KMS-11 (cell line): ENCODE measurements around the gene GNG5.
"Not testable (repeated sequence)": the region's sequence is repeated elsewhere in the genome, so short reads cannot be mapped to it uniquely, and the experiment has no call there.

ENCODE experiments used
- H2AFZ ChIP-seq: fragments of 200-600 bp; sonication (generic); 2 replicates; pipeline ENCODE4 v1.6.1; 2016; ENCODE audit warnings: antibody characterized with exemption, mixed run types, low read depth
- H3K27ac ChIP-seq: fragments of 200-600 bp; sonication (generic); 2 replicates; pipeline ENCODE4 v1.6.1; 2016; ENCODE audit warnings: mild to moderate bottlenecking, mixed run types
- H3K27me3 ChIP-seq: fragments of 200-600 bp; sonication (generic); 2 replicates; pipeline ENCODE4 v1.6.1; 2017; ENCODE audit warnings: mild to moderate bottlenecking, low read depth, mixed run types, moderate library complexity; ENCODE audit not compliant: insufficient read depth
- H3K36me3 ChIP-seq: fragments of 200-600 bp; sonication (generic); 2 replicates; pipeline ENCODE4 v1.6.1; 2017; ENCODE audit warnings: mild to moderate bottlenecking, mixed run types; ENCODE audit not compliant: insufficient read depth
- H3K4me1 ChIP-seq: fragments of 200-600 bp; sonication (generic); 2 replicates; pipeline ENCODE4 v1.6.1; 2016; ENCODE audit warnings: mild to moderate bottlenecking, low read depth, mixed run types; ENCODE audit not compliant: poor library complexity, severe bottlenecking
- H3K4me2 ChIP-seq: fragments of 200-600 bp; sonication (generic); 2 replicates; pipeline ENCODE4 v1.7.0; 2016; ENCODE audit warnings: mild to moderate bottlenecking, mixed run types
- H3K4me3 ChIP-seq: fragments of 200-600 bp; sonication (generic); IDR thresholded peaks from 2 replicates; pipeline ENCODE4 v1.6.1; 2017; ENCODE audit warnings: low read depth, low read length, mixed read lengths; ENCODE audit not compliant: insufficient read depth
- H3K79me2 ChIP-seq: fragments of 200-600 bp; sonication (generic); 2 replicates; pipeline ENCODE4 v1.6.1; 2016; ENCODE audit warnings: low read depth, mixed run types; ENCODE audit not compliant: insufficient read depth
- H3K9ac ChIP-seq: fragments of 200-600 bp; sonication (generic); 2 replicates; pipeline ENCODE4 v1.6.1; 2016; ENCODE audit warnings: mild to moderate bottlenecking, mixed run types
- H4K20me1 ChIP-seq: fragments of 200-600 bp; sonication (generic); 2 replicates; pipeline ENCODE4 v1.6.1; 2016; ENCODE audit warnings: mild to moderate bottlenecking, mixed run types; ENCODE audit not compliant: insufficient read depth
- CTCF ChIP-seq: fragments of 200-600 bp; sonication (generic); conservative IDR thresholded peaks from 2 replicates; pipeline ENCODE4 v1.6.1; 2017; ENCODE audit warnings: low read depth, mild to moderate bottlenecking, antibody characterized with exemption, low read length, moderate library complexity, mixed read lengths

GNG5 gene

GRCh38 chr1:84462118-84462517 lies 44.3 kb downstream of the GNG5 start:
- no peak overlapping the region for H3K4me2 ChIP-seq
- H3K9ac ChIP-seq: no peak overlapping the region
- H3K79me2 ChIP-seq: no peaks in the 10 kb centered on the region
- no peak overlapping the region for H2AFZ ChIP-seq
- no peak overlapping the region for H3K4me3 ChIP-seq
- H3K36me3 ChIP-seq: no peaks in the 10 kb centered on the region
- no peaks in the 10 kb centered on the region for H3K27me3 ChIP-seq
- no peak overlapping the region for H3K27ac ChIP-seq
- H3K4me1 ChIP-seq: no peaks in the 10 kb centered on the region
- H4K20me1 ChIP-seq: no peaks in the 10 kb centered on the region
- TF ChIP-seq CTCF: no peak

- H3K36me3 ChIP-seq: no peaks in the 10 kb centered on the region
- H2AFZ ChIP-seq: no peak overlapping the region
- no peak overlapping the region for H3K4me2 ChIP-seq
- no peak overlapping the region for H3K4me3 ChIP-seq
- no peak for TF ChIP-seq CTCF
- H3K79me2 ChIP-seq: no peaks in the 10 kb centered on the region
- H3K4me1 ChIP-seq: no peaks in the 10 kb centered on the region
- H4K20me1 ChIP-seq: no peaks in the 10 kb centered on the region
- no peaks in the 10 kb centered on the region for H3K27me3 ChIP-seq
- H3K27ac ChIP-seq: no peak overlapping the region
- no peak overlapping the region for H3K9ac ChIP-seq
Measured at GRCh38 chr1:84452436-84452835, 53.9 kb downstream of the GNG5 start.

- no peak overlapping the region for H3K27ac ChIP-seq
- H2AFZ ChIP-seq: no peak overlapping the region
- H3K36me3 ChIP-seq: no peaks in the 10 kb centered on the region
- no peaks in the 10 kb centered on the region for H3K27me3 ChIP-seq
- H3K9ac ChIP-seq: no peak overlapping the region
- H3K4me2 ChIP-seq: no peak overlapping the region
- H3K4me3 ChIP-seq: no peak overlapping the region
- TF ChIP-seq CTCF: no peak
- no peaks in the 10 kb centered on the region for H4K20me1 ChIP-seq
- H3K79me2 ChIP-seq: no peaks in the 10 kb centered on the region
- no peaks in the 10 kb centered on the region for H3K4me1 ChIP-seq
Measured at GRCh38 chr1:84450910-84451309, 55.5 kb downstream of the GNG5 start.

DNA sequence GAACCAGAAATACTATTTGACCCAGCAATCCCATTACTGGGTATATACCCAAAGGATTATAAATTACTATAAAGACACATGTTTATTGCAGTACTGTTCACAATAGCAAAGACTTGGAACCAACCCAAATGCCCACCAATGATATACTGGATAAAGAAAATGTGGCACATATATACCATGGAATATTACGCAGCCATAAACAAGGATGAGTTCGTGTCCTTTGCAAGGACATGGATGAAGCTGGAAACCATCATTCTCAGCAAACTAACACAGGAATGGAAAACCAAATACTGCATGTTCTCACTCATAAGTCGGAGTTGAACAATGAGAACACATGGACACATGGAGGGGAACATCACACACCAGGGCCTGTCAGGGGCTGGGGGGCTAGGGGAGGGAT lies 57.7 kb downstream of the GNG5 start:
- not testable (repeated sequence) for H4K20me1 ChIP-seq, H3K4me3 ChIP-seq, H3K27ac ChIP-seq, H3K4me2 ChIP-seq, H3K4me1 ChIP-seq, H3K27me3 ChIP-seq, H2AFZ ChIP-seq, H3K79me2 ChIP-seq, H3K36me3 ChIP-seq, H3K9ac ChIP-seq
